Vagina (tissue), 2 donors: ENCODE data around the gene FAM227A.

Experiments used
- CTCF ChIP-seq, 3 experiments: fragments of 450-650 bp in 2 of 3; fragments of 200-600 bp in 1 of 3; sonication (generic) in 1 of 3; IDR thresholded peaks; one replicate each; pipeline ENCODE4 v1.5.1; 2017 to 2019; ENCODE audit warnings: antibody characterized with exemption in 3 of 3, mild to moderate bottlenecking in 2 of 3, moderate library complexity in 2 of 3
- POLR2A ChIP-seq, 2 donors: fragments of 450-650 bp; IDR thresholded peaks; one replicate each; pipeline ENCODE4 v1.6.1; 2017; ENCODE audit warnings: antibody characterized with exemption in 2 of 2, mild to moderate bottlenecking in 2 of 2, moderate library complexity in 2 of 2
- POLR2AphosphoS5 ChIP-seq, 2 donors: sonication (generic); formaldehyde crosslinking; IDR thresholded peaks; one replicate each; pipeline ENCODE4 v1.9.0; 2017; ENCODE audit warnings: antibody characterized with exemption in 2 of 2, mild to moderate bottlenecking in 2 of 2, low read depth in 1 of 2; ENCODE audit not compliant: insufficient read depth in 1 of 2

GRCh38 chr22:38599466-38599865 lies 56.7 kb downstream of the FAM227A start:
- no peak for TF ChIP-seq CTCF (IDR thresholded peaks at IDR 0.05)
- no peak for TF ChIP-seq POLR2A (IDR thresholded peaks at IDR 0.05)
- TF ChIP-seq POLR2AphosphoS5 (IDR thresholded peaks at IDR 0.05; ENCODE audit: insufficient read depth in 1 of 2, low read depth in 1 of 2) = no peak
